Adrenal gland (tissue), 5 donors: Measurements from ENCODE around the gene NXPH3.
"Not testable (repeated sequence)": the region's sequence is repeated elsewhere in the genome, so short reads cannot be mapped to it uniquely, and the experiment has no call there.

ENCODE experiments used
- CTCF ChIP-seq, 6 experiments: fragments of 450-650 bp in 4 of 6; fragments of 200-600 bp in 2 of 6; sonication (generic) in 1 of 6; IDR thresholded peaks; 1 replicate in 5 of 6; 2 replicates in 1 of 6; pipeline versions ENCODE4 v1.5.1 to v1.8.0; 2016 to 2021; ENCODE audit warnings: antibody characterized with exemption in 6 of 6, mild to moderate bottlenecking in 2 of 6, moderate library complexity in 1 of 6
- POLR2A ChIP-seq, 2 donors: fragments of 450-650 bp; IDR thresholded peaks; one replicate each; pipeline ENCODE4 v1.6.1; 2017; ENCODE audit warnings: antibody characterized with exemption in 2 of 2, mild to moderate bottlenecking in 2 of 2, moderate library complexity in 1 of 2
- donor health status: DM: no; HTN: no; CAD: no.

GRCh38 chr17:49568695-49569047, 7.0 kb upstream of the NXPH3 start:
- not testable (repeated sequence) for TF ChIP-seq CTCF, POLR2A (IDR thresholded peaks at IDR 0.05)
